MCF 10A (cell line): ENCODE data around the gene CTDNEP1. TPM values are rescaled to one million over a fixed set of nuclear protein-coding genes. Genes with fewer than 3 reads are reported as not detected.

Experiments
- BruUV-seq: library from RNA; stranded (reverse); fragments of 400-500 nt; replicated peaks from 2 replicates; lab custom pipeline; 2021; lab: Mats Ljungman, UMichigan
- CTCF ChIA-PET: fragments of 300-600 bp; sonication (Branson Sonifier 250); formaldehyde crosslinking; extraction: SDS; loops from one replicate; lab custom pipeline; 2021; ENCODE audit warnings: antibody characterized with exemption, inconsistent platforms; lab: Yijun Ruan, JAX
- POLR2A ChIA-PET: fragments of 300-600, 350-650 bp; sonication (Branson Sonifier 250); formaldehyde crosslinking; extraction: SDS; loops from one replicate; lab custom pipeline; 2020; ENCODE audit warnings: antibody characterized with exemption, inconsistent platforms; lab: Yijun Ruan, JAX
- DNase-seq: peaks from one replicate; pipeline ENCODE4 v3.0.0-alpha.2; 2018; ENCODE audit not compliant: unreplicated experiment
- H3K27ac Mint-ChIP-seq: one replicate; pipeline ENCODE4 v1.8.0; 2022; ENCODE audit warnings: mild to moderate bottlenecking, low read depth, mixed read lengths; ENCODE audit not compliant: unreplicated experiment
- H3K27me3 Mint-ChIP-seq: one replicate; pipeline ENCODE4 v1.8.0; 2022; ENCODE audit warnings: mixed read lengths; ENCODE audit not compliant: insufficient read depth, unreplicated experiment
- H3K36me3 Mint-ChIP-seq: one replicate; pipeline ENCODE4 v1.8.0; 2022; ENCODE audit warnings: mild to moderate bottlenecking, moderate library complexity, mixed read lengths; ENCODE audit not compliant: insufficient read depth, unreplicated experiment
- H3K4me1 Mint-ChIP-seq: one replicate; pipeline ENCODE4 v1.8.0; 2022; ENCODE audit warnings: mixed read lengths; ENCODE audit not compliant: insufficient read depth, unreplicated experiment
- H3K4me3 Mint-ChIP-seq: one replicate; pipeline ENCODE4 v1.8.0; 2022; ENCODE audit warnings: mild to moderate bottlenecking, moderate library complexity, mixed read lengths; ENCODE audit not compliant: unreplicated experiment
- H3K9me3 Mint-ChIP-seq: one replicate; pipeline ENCODE4 v1.8.0; 2022; ENCODE audit warnings: mixed read lengths; ENCODE audit not compliant: unreplicated experiment
- CTCF ChIP-seq: fragments of 200-600 bp; IDR thresholded peaks from one replicate; pipeline ENCODE4 v1.8.0; 2022; ENCODE audit warnings: antibody characterized with exemption, mild to moderate bottlenecking; ENCODE audit not compliant: unreplicated experiment
- intact Hi-C: fragments of 100-400 bp; cut with micrococcal nuclease; formaldehyde crosslinking; loops from 2 replicates; pipeline ENCODE4 v1.14.1; 2022
- total RNA-seq: library from RNA; stranded (reverse); gene quantifications from 2 replicates; pipeline ENCODE4 v1.2.3, GENCODE V29; 2022

The CTDNEP1 gene
- total RNA-seq, 1 experiment from 2014 or later, result 148 TPM

DNA sequence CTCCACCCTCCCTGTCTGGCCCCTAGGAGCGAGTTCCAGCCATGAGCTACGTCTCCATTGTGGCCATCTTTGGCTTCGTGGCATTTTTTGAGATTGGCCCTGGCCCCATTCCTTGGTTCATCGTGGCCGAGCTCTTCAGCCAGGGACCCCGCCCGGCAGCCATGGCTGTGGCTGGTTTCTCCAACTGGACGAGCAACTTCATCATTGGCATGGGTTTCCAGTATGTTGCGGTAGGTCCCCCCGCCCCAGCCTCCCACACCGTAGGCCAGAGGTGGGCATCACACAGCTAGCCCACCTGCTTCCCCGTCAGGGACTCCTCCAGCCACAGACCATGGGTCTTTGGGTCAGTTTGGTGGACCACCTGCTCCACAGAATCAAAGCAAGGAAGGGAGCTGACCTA lies 34.1 kb upstream of the CTDNEP1 start:
- Mint-ChIP-seq H3K4me3 (no peak overlapping the region), H3K27ac (no peak overlapping the region), H3K4me1 (no peaks in the 10 kb centered on the region), H3K36me3 (no peaks in the 10 kb centered on the region), H3K27me3 (peaks cover 22% of the 10 kb centered on the region), H3K9me3 (no peaks in the 10 kb centered on the region)
- TF ChIP-seq CTCF, result no peak
- intact Hi-C loops, result no loop called here
- ChIA-PET CTCF (interaction anchor here (0.7 to 2.9 kb wide), 2 partner anchors 11 to 15 kb away, joined by 3 to 15 read pairs; no protein-coding TSS in a partner anchor), POLR2A (interaction anchor here (0.5 to 1.3 kb wide), 3 partner anchors 10 to 66 kb away, joined by 3 to 4 read pairs (median 3); no protein-coding TSS in a partner anchor)
- BruUV-seq, result no TSS peak
- no peak for DNase-seq

DNA sequence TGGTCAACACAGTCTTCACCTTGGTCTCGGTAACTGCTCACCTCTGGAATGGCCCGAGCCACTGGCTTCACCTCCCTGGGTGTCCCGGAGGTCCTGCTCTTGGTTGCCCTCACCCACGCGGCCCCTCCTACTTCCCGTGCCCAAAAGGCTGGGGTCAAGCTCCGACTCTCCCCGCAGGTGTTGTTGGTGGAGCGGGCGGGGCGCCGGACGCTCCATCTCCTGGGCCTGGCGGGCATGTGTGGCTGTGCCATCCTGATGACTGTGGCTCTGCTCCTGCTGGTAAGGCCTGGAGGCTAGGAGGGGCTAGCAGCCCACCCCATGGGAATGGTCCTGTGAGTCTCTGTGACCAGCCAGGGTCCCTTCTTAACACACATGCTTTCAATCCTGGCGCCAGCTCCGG lies 33.4 kb upstream of the CTDNEP1 start:
- peaks cover 22% of the 10 kb centered on the region for H3K27me3 Mint-ChIP-seq
- POLR2A ChIA-PET, result interaction anchor here (1.1 to 1.3 kb wide), 2 partner anchors 11 to 18 kb away, joined by 3 to 4 read pairs; no protein-coding TSS in a partner anchor
- CTCF ChIA-PET, result interaction anchor here (2.9 kb wide), 1 partner anchor 11 kb away, joined by 15 read pairs; no protein-coding TSS in a partner anchor
- H3K36me3 Mint-ChIP-seq, result no peaks in the 10 kb centered on the region
- H3K4me3 Mint-ChIP-seq, result no peak overlapping the region
- no peak for TF ChIP-seq CTCF
- no peak for DNase-seq
- peaks cover 6% of the 10 kb centered on the region for H3K4me1 Mint-ChIP-seq
- H3K9me3 Mint-ChIP-seq, result no peaks in the 10 kb centered on the region
- intact Hi-C loops, result no loop called here
- no peak overlapping the region for H3K27ac Mint-ChIP-seq
- no TSS peak for BruUV-seq

DNA sequence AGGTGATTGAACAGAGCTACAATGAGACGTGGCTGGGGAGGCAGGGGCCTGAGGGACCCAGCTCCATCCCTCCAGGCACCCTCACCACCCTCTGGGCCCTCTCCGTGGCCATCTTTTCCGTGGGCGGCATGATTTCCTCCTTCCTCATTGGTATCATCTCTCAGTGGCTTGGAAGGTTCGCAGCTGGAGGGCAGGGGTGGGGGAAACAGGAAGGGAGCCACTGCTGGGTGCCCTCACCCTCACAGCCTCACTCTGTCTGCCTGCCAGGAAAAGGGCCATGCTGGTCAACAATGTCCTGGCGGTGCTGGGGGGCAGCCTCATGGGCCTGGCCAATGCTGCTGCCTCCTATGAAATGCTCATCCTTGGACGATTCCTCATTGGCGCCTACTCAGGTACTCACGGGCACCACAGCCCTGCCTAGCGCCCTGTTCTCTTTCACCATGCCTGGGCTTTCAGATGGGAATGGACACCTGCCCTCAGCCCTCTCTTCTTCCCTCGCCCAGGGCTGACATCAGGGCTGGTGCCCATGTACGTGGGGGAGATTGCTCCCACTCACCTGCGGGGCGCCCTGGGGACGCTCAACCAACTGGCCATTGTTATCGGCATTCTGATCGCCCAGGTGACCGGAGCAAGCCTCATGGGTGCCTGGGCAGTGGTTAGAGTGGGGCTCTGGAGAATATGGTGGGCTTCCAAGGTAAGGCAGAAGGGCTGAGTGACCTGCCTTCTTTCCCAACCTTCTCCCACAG lies 32.1 kb upstream of the CTDNEP1 start:
- no peak for TF ChIP-seq CTCF
- Mint-ChIP-seq H3K27me3 (peaks cover 20% of the 10 kb centered on the region), H3K4me1 (peaks cover 6% of the 10 kb centered on the region), H3K36me3 (no peaks in the 10 kb centered on the region), H3K4me3 (no peak overlapping the region), H3K27ac (no peak overlapping the region), H3K9me3 (no peaks in the 10 kb centered on the region)
- CTCF ChIA-PET, result interaction anchor here (2.9 to 5.2 kb wide), 2 partner anchors 13 kb away, joined by 15 to 65 read pairs; no protein-coding TSS in a partner anchor
- POLR2A ChIA-PET, result interaction anchor here (1.2 kb wide), 1 partner anchor 9 kb away, joined by 4 read pairs; no protein-coding TSS in a partner anchor
- DNase-seq, result no peak
- BruUV-seq, result no TSS peak
- intact Hi-C loops, result no loop called here

GRCh38 chr17:7282752-7283321 lies 31.3 kb upstream of the CTDNEP1 start:
- TF ChIP-seq CTCF, result no peak
- no peaks in the 10 kb centered on the region for H3K9me3 Mint-ChIP-seq
- no peak overlapping the region for H3K27ac Mint-ChIP-seq
- no TSS peak for BruUV-seq
- no peaks in the 10 kb centered on the region for H3K36me3 Mint-ChIP-seq
- intact Hi-C loops, result no loop called here
- H3K4me1 Mint-ChIP-seq, result peaks cover 6% of the 10 kb centered on the region
- no peak overlapping the region for H3K4me3 Mint-ChIP-seq
- peaks cover 12% of the 10 kb centered on the region for H3K27me3 Mint-ChIP-seq
- POLR2A ChIA-PET, result interaction anchor here (0.7 to 1.2 kb wide), 3 partner anchors 10 to 737 kb away, joined by 3 to 4 read pairs (median 3); no protein-coding TSS in a partner anchor
- CTCF ChIA-PET, result interaction anchor here (0.6 to 5.2 kb wide), 3 partner anchors 14 to 313 kb away, joined by 3 to 65 read pairs (median 4); no protein-coding TSS in a partner anchor
- no peak for DNase-seq
